Naive thymus-derived CD8-positive, alpha-beta T cell (primary cell): ENCODE results near the gene NUB1. TPM values are rescaled to one million over a fixed set of nuclear protein-coding genes. Genes with fewer than 3 reads are reported as not detected.

Experiments
- ATAC-seq, 2 donors: fragments of 150-1000 bp; cut with Tn5 transposase in 1 of 2; sonication (Bioruptor Pico), chemical (Tn5 transposase) in 1 of 2; 1 replicate in 1 of 2; 2 replicates in 1 of 2; pipeline ENCODE4 v1.10.0; 2021; ENCODE audit warnings: mild to moderate bottlenecking in 2 of 2, moderate library complexity in 2 of 2
- POLR2A ChIA-PET: fragments of 350-600 bp; sonication (Branson Sonifier 250); formaldehyde crosslinking; loops from one replicate; lab custom pipeline; 2021; ENCODE audit warnings: antibody characterized with exemption; lab: Charles Lee
- DNase-seq, 10 donors: peaks; one replicate each; pipeline versions ENCODE4 v3.0.0 to v3.0.0-alpha.2; 2020 to 2022
- H3K27ac Mint-ChIP-seq, 10 donors: one replicate each; pipeline ENCODE4 v1.8.0; 2020 to 2022; ENCODE audit warnings: mild to moderate bottlenecking in 10 of 10, mixed read lengths in 10 of 10, moderate library complexity in 4 of 10, inconsistent platforms in 1 of 10
- H3K27me3 Mint-ChIP-seq, 5 donors: one replicate each; pipeline ENCODE4 v1.8.0; 2021 to 2022; ENCODE audit warnings: mixed read lengths in 5 of 5
- H3K36me3 Mint-ChIP-seq, 3 donors: one replicate each; pipeline ENCODE4 v1.8.0; 2020 to 2022; ENCODE audit warnings: mixed read lengths in 3 of 3, mild to moderate bottlenecking in 2 of 3, inconsistent platforms in 1 of 3
- H3K4me1 Mint-ChIP-seq, 4 donors: one replicate each; pipeline ENCODE4 v1.8.0; 2021 to 2022; ENCODE audit warnings: mixed read lengths in 4 of 4
- H3K4me3 Mint-ChIP-seq, 10 donors: one replicate each; pipeline ENCODE4 v1.8.0; 2020 to 2022; ENCODE audit warnings: mild to moderate bottlenecking in 10 of 10, mixed read lengths in 10 of 10, moderate library complexity in 6 of 10, inconsistent platforms in 1 of 10
- H3K9me3 Mint-ChIP-seq, 9 donors: one replicate each; pipeline ENCODE4 v1.8.0; 2020 to 2022; ENCODE audit warnings: mixed read lengths in 9 of 9, mild to moderate bottlenecking in 3 of 9, inconsistent platforms in 1 of 9, moderate library complexity in 1 of 9
- polyA plus RNA-seq, 3 donors: library from polyadenylated mRNA; unstranded; fragments of 300-500 nt; fragmentation: Illumina TruSeq; gene quantifications; one replicate each; pipeline ENCODE4 v1.2.3, GENCODE V29; 2021
- total RNA-seq, 8 experiments: library from RNA in 2 of 8; stranded (reverse) in 2 of 8; gene quantifications; one replicate each; pipeline ENCODE4 v1.2.3 and lab custom pipeline; 2021 to 2026

Gene NUB1
- total and polyA plus RNA-seq, 5 experiments from 2014 or later: 66.1 to 109 (median 70.7) TPM

GRCh38 chr7:151393031-151393977 is 51.7 kb downstream of the NUB1 start:
- H3K27me3 Mint-ChIP-seq: peaks cover 0 to 4% (median 4%) of the 10 kb centered on the region in 5 donors
- no peaks in the 10 kb centered on the region for H3K9me3 Mint-ChIP-seq
- H3K4me1 Mint-ChIP-seq: peaks cover 8 to 26% (median 13%) of the 10 kb centered on the region in 4 donors
- POLR2A ChIA-PET: interaction anchor here (0.6 to 1.0 kb wide), 2 partner anchors 36 to 56 kb away, joined by 3 to 4 read pairs; no protein-coding TSS in a partner anchor
- DNase-seq: no peak
- peak overlapping the region in 3 of 10 donors; percentile 22 to 37 (median 25) for H3K27ac Mint-ChIP-seq
- H3K4me3 Mint-ChIP-seq: no peak overlapping the region
- no peak for ATAC-seq
- no peaks in the 10 kb centered on the region for H3K36me3 Mint-ChIP-seq

GRCh38 chr7:151394076-151395035 is 52.7 kb downstream of the NUB1 start:
- H3K36me3 Mint-ChIP-seq: no peaks in the 10 kb centered on the region
- H3K4me3 Mint-ChIP-seq: no peak overlapping the region
- POLR2A ChIA-PET: no interaction called here
- DNase-seq (peak in 1 of 10 donors; percentile 45), ATAC-seq (no peak)
- no peaks in the 10 kb centered on the region for H3K9me3 Mint-ChIP-seq
- peaks cover 0 to 4% (median 4%) of the 10 kb centered on the region in 5 donors for H3K27me3 Mint-ChIP-seq
- no peak overlapping the region for H3K27ac Mint-ChIP-seq
- H3K4me1 Mint-ChIP-seq: peaks cover 8 to 27% (median 14%) of the 10 kb centered on the region in 4 donors

- H3K9me3 Mint-ChIP-seq: no peaks in the 10 kb centered on the region
Measured at GRCh38 chr7:151395036-151395367, 53.4 kb downstream of the NUB1 start.

DNA sequence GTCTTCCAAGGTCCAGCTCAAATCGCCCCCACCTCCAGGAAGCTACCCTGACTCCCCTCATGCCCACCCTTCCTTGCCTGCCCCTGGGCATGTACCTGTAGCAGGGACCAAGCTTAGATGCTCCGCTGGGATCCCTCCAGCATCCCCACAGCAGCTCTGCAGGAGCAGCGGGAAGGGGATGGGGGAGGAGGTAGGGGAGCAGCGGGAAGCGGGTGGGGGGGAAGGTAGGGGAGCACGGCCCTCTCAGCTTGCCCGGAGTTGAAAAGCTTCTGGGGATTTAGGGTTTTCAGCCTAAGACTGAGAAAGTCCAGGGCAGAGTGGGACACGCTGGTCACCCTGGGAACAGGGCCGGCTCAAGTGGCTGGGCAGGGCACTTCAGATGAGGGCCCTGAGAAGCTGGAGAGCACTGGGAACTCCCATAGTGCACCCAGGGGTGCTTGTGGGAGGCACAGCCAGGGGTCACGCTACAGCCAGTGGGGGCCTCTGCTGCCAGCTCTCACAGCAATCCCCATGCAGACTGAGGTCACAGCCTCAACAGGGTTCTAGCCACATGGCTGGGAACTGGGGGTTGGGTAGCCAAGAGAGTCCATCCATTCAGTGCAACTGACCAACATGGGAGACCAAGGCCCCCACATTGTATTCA is 54.8 kb downstream of the NUB1 start:
- Mint-ChIP-seq H3K9me3 (no peaks in the 10 kb centered on the region), H3K36me3 (no peaks in the 10 kb centered on the region), H3K4me3 (no peak overlapping the region), H3K4me1 (peaks cover 4 to 18% (median 10%) of the 10 kb centered on the region in 4 donors), H3K27ac (peak overlapping the region in 1 of 10 donors; percentile 48), H3K27me3 (peaks cover 0 to 1% (median 0%) of the 10 kb centered on the region in 5 donors)
- DNase-seq (no peak), ATAC-seq (no peak)
- POLR2A ChIA-PET: interaction anchor here (0.8 kb wide), 1 partner anchor 33 kb away, joined by 3 read pairs; no protein-coding TSS in a partner anchor

More at GRCh38 chr7:151395036-151395367, 53.4 kb downstream of the NUB1 start:
- ATAC-seq (no peak), DNase-seq (no peak)
- peaks cover 8 to 22% (median 11%) of the 10 kb centered on the region in 4 donors for H3K4me1 Mint-ChIP-seq
- H3K36me3 Mint-ChIP-seq: no peaks in the 10 kb centered on the region
- POLR2A ChIA-PET: no interaction called here
- H3K27me3 Mint-ChIP-seq: peaks cover 0 to 4% (median 4%) of the 10 kb centered on the region in 5 donors
- no peak overlapping the region for H3K4me3 Mint-ChIP-seq
- peak overlapping the region in 2 of 10 donors; percentile 25 to 28 for H3K27ac Mint-ChIP-seq

- no peaks in the 10 kb centered on the region for H3K9me3 Mint-ChIP-seq
- POLR2A ChIA-PET: interaction anchor here (0.8 kb wide), 1 partner anchor 33 kb away, joined by 3 read pairs; no protein-coding TSS in a partner anchor
- ATAC-seq (no peak), DNase-seq (peak in 1 of 10 donors; percentile 60)
- no peak overlapping the region for H3K4me3 Mint-ChIP-seq
- H3K27me3 Mint-ChIP-seq: peaks cover 0 to 1% (median 0%) of the 10 kb centered on the region in 5 donors
- peak overlapping the region in 4 of 10 donors; percentile 48 to 80 (median 62) for H3K27ac Mint-ChIP-seq
- H3K36me3 Mint-ChIP-seq: no peaks in the 10 kb centered on the region
- H3K4me1 Mint-ChIP-seq: peaks cover 4 to 18% (median 10%) of the 10 kb centered on the region in 4 donors
Measured at GRCh38 chr7:151397026-151397425, 55.4 kb downstream of the NUB1 start.

GRCh38 chr7:151398446-151399304 is 57.1 kb downstream of the NUB1 start:
- POLR2A ChIA-PET: interaction anchor here (2.2 kb wide), 1 partner anchor 12 kb away, joined by 11 read pairs; the partner anchor contains the start of gene WDR86
- Mint-ChIP-seq H3K4me1 (peaks cover 5 to 18% (median 10%) of the 10 kb centered on the region in 4 donors), H3K36me3 (no peaks in the 10 kb centered on the region), H3K4me3 (no peak overlapping the region), H3K27me3 (peaks cover 0 to 1% (median 0%) of the 10 kb centered on the region in 5 donors), H3K9me3 (no peaks in the 10 kb centered on the region), H3K27ac (peak overlapping the region in 3 of 10 donors; percentile 30 to 65 (median 36))
- peak in 1 of 10 donors; percentile 49 for DNase-seq
- ATAC-seq: no peak

GRCh38 chr7:151399305-151399601 is 57.6 kb downstream of the NUB1 start:
- POLR2A ChIA-PET: interaction anchor here (2.2 kb wide), 1 partner anchor 11 kb away, joined by 11 read pairs; the partner anchor contains the start of gene WDR86
- Mint-ChIP-seq H3K27me3 (peaks cover 0 to 1% (median 0%) of the 10 kb centered on the region in 5 donors), H3K36me3 (no peaks in the 10 kb centered on the region), H3K4me1 (peaks cover 5 to 18% (median 12%) of the 10 kb centered on the region in 4 donors), H3K27ac (no peak overlapping the region), H3K9me3 (no peaks in the 10 kb centered on the region), H3K4me3 (no peak overlapping the region)
- no peak for DNase-seq
- ATAC-seq: no peak

- Mint-ChIP-seq H3K27me3 (peaks cover 0 to 1% (median 0%) of the 10 kb centered on the region in 5 donors), H3K4me1 (peaks cover 5 to 18% (median 12%) of the 10 kb centered on the region in 4 donors), H3K27ac (no peak overlapping the region), H3K9me3 (no peaks in the 10 kb centered on the region), H3K36me3 (no peaks in the 10 kb centered on the region), H3K4me3 (no peak overlapping the region)
- no peak for ATAC-seq
- POLR2A ChIA-PET: interaction anchor here (2.2 kb wide), 1 partner anchor 10 kb away, joined by 11 read pairs; the partner anchor contains the start of gene WDR86
- DNase-seq: peak in 1 of 10 donors; percentile 48
Measured at GRCh38 chr7:151399906-151400305, 58.3 kb downstream of the NUB1 start.

GRCh38 chr7:151400626-151401315 is 59.2 kb downstream of the NUB1 start:
- POLR2A ChIA-PET: interaction anchor here (2.2 kb wide), 1 partner anchor 10 kb away, joined by 11 read pairs; the partner anchor contains the start of gene WDR86
- Mint-ChIP-seq H3K4me3 (no peak overlapping the region), H3K27me3 (peaks cover 0 to 1% (median 0%) of the 10 kb centered on the region in 5 donors), H3K9me3 (no peaks in the 10 kb centered on the region), H3K27ac (peak overlapping the region in 2 of 10 donors; percentile 22 to 52), H3K4me1 (peaks cover 5 to 18% (median 13%) of the 10 kb centered on the region in 4 donors), H3K36me3 (no peaks in the 10 kb centered on the region)
- ATAC-seq (peak in 1 of 2 donors; percentile 37), DNase-seq (peak in 1 of 10 donors; percentile 45)

DNA sequence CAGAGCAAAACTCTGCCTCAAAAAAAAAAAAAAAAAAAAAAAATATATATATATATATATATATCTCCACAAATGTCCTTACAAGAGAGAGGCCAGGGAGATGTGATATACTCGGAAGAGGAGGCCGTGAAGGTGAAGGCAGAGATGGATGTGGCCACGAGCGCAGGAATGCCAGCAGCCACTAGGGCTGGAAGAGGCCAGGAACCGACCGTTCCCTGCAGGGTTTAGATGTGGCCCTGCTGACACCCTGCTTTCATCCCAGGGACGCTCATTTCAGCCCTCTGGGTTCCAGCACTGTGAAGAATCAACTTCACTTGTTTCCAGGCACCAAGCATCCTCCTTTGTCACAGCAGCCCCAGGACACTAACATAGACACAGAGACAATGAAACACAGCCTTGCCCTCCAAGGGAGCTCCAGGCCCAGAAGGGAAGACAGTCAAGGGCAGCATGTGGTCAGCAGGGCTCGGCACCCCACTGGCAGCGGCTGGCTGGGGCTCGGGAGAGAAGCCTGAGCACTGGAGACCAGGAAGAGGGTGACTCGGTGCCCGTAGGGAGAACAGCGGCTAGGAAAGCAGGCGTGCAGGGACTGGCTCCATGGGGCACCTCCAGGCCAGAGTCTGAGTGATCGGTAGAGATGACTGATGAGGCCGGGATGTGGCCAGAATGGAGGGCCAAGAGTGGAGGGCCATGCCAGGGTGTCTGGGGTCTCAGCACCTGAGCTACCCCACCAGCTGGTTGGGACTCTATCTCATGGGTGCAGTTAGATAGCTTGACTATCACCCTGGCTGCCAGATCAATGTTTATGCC is 60.6 kb downstream of the NUB1 start:
- DNase-seq (no peak), ATAC-seq (no peak)
- peaks cover 0 to 1% (median 0%) of the 10 kb centered on the region in 5 donors for H3K27me3 Mint-ChIP-seq
- no peaks in the 10 kb centered on the region for H3K36me3 Mint-ChIP-seq
- peak overlapping the region in 3 of 10 donors; percentile 10 to 71 (median 27) for H3K27ac Mint-ChIP-seq
- H3K9me3 Mint-ChIP-seq: no peaks in the 10 kb centered on the region
- peaks cover 5 to 14% (median 12%) of the 10 kb centered on the region in 4 donors for H3K4me1 Mint-ChIP-seq
- POLR2A ChIA-PET: interaction anchor here (0.6 to 1.2 kb wide), 2 partner anchors 14 to 28 kb away, joined by 3 read pairs; no protein-coding TSS in a partner anchor
- no peak overlapping the region for H3K4me3 Mint-ChIP-seq
